ENCODE data around the gene MVB12A.
A peak's percentile ranks its signal among the peaks of the same experiment; 100 is the strongest.

Gene MVB12A

DNA sequence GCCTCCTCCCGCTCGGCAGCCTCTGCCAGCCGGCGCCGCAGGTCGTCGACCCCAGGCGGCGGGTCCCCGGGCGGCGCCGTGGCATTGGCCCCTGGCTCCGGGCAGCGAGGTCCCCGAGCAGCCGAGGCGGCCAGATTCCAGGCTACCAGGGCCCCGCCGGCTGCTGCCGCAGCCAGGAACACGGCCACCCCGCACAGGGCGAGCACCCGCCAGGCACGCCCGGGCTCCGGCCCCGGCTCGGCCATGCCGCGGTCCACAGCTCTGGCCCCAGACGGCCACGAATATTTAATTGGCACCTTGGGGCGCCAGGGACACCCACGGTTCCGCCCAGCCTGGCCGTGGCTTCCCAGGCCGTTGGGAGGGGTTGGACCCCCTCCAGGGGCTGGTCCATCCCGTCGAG lies 25.9 kb upstream of the MVB12A start, which contains the start of gene CCDC194:
CCDC194 (minus strand) TSS at position 283 of the 400 bp plus-strand sequence; CDS start at position 245, 38 bp downstream.
- DNase-seq (ENCODE audit: low read depth): no peak
- H3K4me3 ChIP-seq (ENCODE audit: low read depth, low read length): no peak within 1 kb of the TSS
- TF ChIP-seq, protein P1, sequence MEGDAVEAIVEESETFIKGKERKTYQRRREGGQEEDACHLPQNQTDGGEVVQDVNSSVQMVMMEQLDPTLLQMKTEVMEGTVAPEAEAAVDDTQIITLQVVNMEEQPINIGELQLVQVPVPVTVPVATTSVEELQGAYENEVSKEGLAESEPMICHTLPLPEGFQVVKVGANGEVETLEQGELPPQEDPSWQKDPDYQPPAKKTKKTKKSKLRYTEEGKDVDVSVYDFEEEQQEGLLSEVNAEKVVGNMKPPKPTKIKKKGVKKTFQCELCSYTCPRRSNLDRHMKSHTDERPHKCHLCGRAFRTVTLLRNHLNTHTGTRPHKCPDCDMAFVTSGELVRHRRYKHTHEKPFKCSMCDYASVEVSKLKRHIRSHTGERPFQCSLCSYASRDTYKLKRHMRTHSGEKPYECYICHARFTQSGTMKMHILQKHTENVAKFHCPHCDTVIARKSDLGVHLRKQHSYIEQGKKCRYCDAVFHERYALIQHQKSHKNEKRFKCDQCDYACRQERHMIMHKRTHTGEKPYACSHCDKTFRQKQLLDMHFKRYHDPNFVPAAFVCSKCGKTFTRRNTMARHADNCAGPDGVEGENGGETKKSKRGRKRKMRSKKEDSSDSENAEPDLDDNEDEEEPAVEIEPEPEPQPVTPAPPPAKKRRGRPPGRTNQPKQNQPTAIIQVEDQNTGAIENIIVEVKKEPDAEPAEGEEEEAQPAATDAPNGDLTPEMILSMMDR (IDR thresholded peaks at IDR 0.05; ENCODE audit: low read depth, low read length, missing control alignments): no peak

DNA sequence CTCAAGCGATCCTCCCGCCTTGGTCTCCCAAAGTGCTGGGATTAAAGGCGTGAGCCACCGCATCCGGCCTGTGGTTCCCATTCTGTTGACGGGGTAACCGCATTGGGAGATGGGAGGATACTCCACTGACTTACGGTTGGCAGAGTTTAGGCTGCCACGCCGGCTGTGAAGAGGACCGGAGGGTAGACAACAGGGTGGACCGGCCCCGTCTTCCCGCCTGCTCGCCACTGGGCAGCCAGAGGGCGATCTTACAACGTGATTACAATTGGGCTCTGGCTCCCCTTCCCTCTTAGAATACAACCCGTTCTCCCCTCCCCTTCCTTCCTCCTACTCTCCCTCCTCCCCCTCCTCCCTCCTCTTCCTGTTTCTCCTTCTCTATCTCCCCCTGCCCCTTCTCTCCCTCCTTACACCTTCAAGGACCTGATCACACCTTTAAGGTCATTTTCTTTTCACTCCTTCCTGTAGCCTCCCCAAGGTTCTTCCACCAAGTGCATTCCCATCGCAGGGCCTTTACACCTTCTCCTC lies 24.9 kb upstream of the MVB12A start:
- no peak for DNase-seq (ENCODE audit: low read depth)
- TF ChIP-seq, protein P1 (IDR thresholded peaks at IDR 0.05; ENCODE audit: low read depth, low read length, missing control alignments): peak; percentile 89
- no peak overlapping the region for H3K4me3 ChIP-seq (ENCODE audit: low read depth, low read length)

GRCh38 chr19:17398902-17399527 lies 20.8 kb upstream of the MVB12A start:
- TF ChIP-seq, protein P1 (IDR thresholded peaks at IDR 0.05; ENCODE audit: low read depth, low read length, missing control alignments): no peak
- no peak overlapping the region for H3K4me3 ChIP-seq (ENCODE audit: low read depth, low read length)
- no peak for DNase-seq (ENCODE audit: low read depth)

GRCh38 chr19:17401628-17402027 lies 18.2 kb upstream of the MVB12A start:
- TF ChIP-seq, protein P1 (IDR thresholded peaks at IDR 0.05; ENCODE audit: low read depth, low read length, missing control alignments): no peak
- H3K4me3 ChIP-seq (ENCODE audit: low read depth, low read length): no peak overlapping the region
- DNase-seq (ENCODE audit: low read depth): no peak

- TF ChIP-seq, protein P1 (IDR thresholded peaks at IDR 0.05; ENCODE audit: low read depth, low read length, missing control alignments): no peak
- H3K4me3 ChIP-seq (ENCODE audit: low read depth, low read length): peak overlapping the region; percentile 75
- DNase-seq (ENCODE audit: low read depth): no peak
These were observed 16.6 kb upstream of the MVB12A start for GRCh38 chr19:17402982-17403855.

- DNase-seq (ENCODE audit: low read depth): no peak
- TF ChIP-seq, protein P1 (IDR thresholded peaks at IDR 0.05; ENCODE audit: low read depth, low read length, missing control alignments): no peak
- peak overlapping the region; percentile 75 for H3K4me3 ChIP-seq (ENCODE audit: low read depth, low read length)
These were observed 15.8 kb upstream of the MVB12A start for GRCh38 chr19:17404015-17404414.
